ENCODE data around the gene VAPB.

The VAPB gene

GRCh38 chr20:58399926-58400325 lies 10.9 kb downstream of the VAPB start:
- H3K4me3 ChIP-seq (ENCODE audit: low read length): no peak overlapping the region
- TF ChIP-seq, protein P1, sequence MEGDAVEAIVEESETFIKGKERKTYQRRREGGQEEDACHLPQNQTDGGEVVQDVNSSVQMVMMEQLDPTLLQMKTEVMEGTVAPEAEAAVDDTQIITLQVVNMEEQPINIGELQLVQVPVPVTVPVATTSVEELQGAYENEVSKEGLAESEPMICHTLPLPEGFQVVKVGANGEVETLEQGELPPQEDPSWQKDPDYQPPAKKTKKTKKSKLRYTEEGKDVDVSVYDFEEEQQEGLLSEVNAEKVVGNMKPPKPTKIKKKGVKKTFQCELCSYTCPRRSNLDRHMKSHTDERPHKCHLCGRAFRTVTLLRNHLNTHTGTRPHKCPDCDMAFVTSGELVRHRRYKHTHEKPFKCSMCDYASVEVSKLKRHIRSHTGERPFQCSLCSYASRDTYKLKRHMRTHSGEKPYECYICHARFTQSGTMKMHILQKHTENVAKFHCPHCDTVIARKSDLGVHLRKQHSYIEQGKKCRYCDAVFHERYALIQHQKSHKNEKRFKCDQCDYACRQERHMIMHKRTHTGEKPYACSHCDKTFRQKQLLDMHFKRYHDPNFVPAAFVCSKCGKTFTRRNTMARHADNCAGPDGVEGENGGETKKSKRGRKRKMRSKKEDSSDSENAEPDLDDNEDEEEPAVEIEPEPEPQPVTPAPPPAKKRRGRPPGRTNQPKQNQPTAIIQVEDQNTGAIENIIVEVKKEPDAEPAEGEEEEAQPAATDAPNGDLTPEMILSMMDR (conservative IDR thresholded peaks at IDR 0.05; ENCODE audit: low read length): no peak
- no peak for DNase-seq (ENCODE audit: low read depth)

GRCh38 chr20:58401162-58401561 lies 12.1 kb downstream of the VAPB start:
- TF ChIP-seq, protein P1 (conservative IDR thresholded peaks at IDR 0.05; ENCODE audit: low read length): no peak
- no peak overlapping the region for H3K4me3 ChIP-seq (ENCODE audit: low read length)

GRCh38 chr20:58402305-58402704 lies 13.3 kb downstream of the VAPB start:
- no peak for DNase-seq (ENCODE audit: low read depth)
- no peak overlapping the region for H3K4me3 ChIP-seq (ENCODE audit: low read length)
- TF ChIP-seq, protein P1 (conservative IDR thresholded peaks at IDR 0.05; ENCODE audit: low read length): no peak

More at GRCh38 chr20:58401162-58401561, 12.1 kb downstream of the VAPB start:
- DNase-seq (ENCODE audit: low read depth): no peak

DNA sequence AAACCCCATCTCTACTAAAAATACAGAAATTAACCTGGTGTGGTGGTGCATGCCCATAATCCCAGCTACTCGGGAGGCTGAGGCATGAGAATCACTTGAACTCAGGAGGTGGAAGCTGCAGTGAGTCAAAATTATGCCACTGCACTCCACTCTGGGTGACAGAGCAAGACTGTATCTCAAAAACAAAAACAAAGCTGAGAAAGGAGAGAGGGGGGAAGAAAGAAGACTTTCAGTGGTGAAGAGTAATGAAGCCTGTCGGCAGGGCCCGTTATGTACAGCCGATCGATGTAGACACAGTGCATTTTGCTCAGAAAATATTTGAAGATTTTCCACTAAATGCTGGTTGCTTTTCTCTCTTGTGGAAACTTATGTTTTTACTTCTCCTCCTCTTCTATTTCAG lies 13.8 kb downstream of the VAPB start:
- TF ChIP-seq, protein P1 (conservative IDR thresholded peaks at IDR 0.05; ENCODE audit: low read length): no peak
- H3K4me3 ChIP-seq (ENCODE audit: low read length): no peak overlapping the region

DNA sequence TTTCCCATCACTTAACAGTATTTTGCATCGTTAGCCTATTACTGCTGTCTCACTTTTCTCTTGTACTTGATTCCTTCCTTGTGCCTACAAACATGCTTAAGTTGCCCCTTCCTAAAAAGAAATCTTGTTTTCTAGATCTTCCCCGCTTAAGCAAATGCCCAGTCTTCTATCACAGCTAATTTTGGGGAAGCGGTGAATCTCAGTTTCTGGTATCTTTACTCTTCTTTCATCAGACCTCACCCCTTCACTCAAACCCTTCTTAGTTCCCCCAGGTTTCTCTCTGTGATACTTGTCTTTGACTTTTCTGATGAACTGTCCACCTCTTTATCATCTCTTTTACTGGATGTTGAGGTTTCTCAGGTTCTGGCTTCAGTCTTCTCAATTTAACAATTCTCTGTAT lies 14.2 kb downstream of the VAPB start:
- TF ChIP-seq, protein P1 (conservative IDR thresholded peaks at IDR 0.05; ENCODE audit: low read length): no peak
- DNase-seq (ENCODE audit: low read depth): no peak
- H3K4me3 ChIP-seq (ENCODE audit: low read length): no peak overlapping the region

More for the DNA sequence above, 13.8 kb downstream of the VAPB start:
- no peak for DNase-seq (ENCODE audit: low read depth)

DNA sequence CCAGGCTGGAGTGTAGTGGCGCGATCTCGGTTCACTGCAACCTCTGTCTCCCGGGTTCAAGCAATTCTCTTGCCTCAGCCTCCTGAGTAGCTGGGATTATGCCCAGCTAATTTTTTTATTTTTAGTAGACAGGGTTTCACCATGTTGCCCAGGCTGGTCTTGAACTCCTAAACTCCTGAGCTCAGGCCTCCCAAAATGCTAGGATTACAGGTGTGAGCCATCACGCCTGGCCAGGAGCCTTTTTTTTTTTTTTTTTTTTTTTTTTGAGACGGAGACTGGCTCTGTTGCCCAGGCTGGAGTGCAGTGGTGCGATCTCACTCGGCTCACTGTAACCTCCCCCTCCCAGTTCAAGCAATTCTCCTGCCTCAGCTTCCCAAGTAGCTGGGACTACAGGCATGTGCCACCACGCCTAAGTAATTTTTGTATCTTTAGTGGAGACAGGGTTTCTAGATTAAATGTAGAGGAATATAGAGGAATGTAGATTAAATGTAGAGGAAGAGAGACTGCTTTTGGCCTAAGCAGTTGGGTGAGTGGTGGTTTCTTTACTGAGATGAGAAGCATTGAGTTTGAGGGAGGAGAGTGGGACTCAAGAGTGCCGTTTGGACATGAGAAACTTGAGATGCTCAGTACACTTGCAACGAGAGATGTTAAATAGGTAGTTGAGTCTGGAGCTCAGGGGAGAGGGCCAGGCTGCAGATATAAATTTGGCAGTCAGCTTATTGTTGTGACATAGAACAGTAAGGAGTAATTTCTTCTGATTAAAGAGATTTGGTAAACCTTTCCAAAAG lies 16.7 kb downstream of the VAPB start:
- DNase-seq (ENCODE audit: low read depth): no peak

More for the DNA sequence above, 16.7 kb downstream of the VAPB start:
- H3K4me3 ChIP-seq (ENCODE audit: low read length): no peak overlapping the region
- TF ChIP-seq, protein P1 (conservative IDR thresholded peaks at IDR 0.05; ENCODE audit: low read length): no peak

Measured in AG10803 (cell line).